Gastroesophageal sphincter (tissue), 3 donors: ENCODE measurements around the gene TRIM59.

Experiments used
- POLR2A ChIP-seq, 2 donors: fragments of 450-650 bp; IDR thresholded peaks; one replicate each; pipeline ENCODE4 v1.6.1; 2017; ENCODE audit warnings: antibody characterized with exemption in 2 of 2, mild to moderate bottlenecking in 2 of 2, moderate library complexity in 1 of 2
- TF ChIP-seq, protein P1 (sequence below), 4 experiments: fragments of 200-600 bp in 2 of 4; fragments of 450-650 bp in 2 of 4; sonication (generic) in 1 of 4; IDR thresholded peaks; one replicate each; pipeline ENCODE4 v1.5.1; 2017 to 2019; ENCODE audit warnings: antibody characterized with exemption in 4 of 4, mild to moderate bottlenecking in 2 of 4, moderate library complexity in 2 of 4

GRCh38 chr3:160458151-160458550 lies 8.6 kb upstream of the TRIM59 start:
- TF ChIP-seq, protein P1, sequence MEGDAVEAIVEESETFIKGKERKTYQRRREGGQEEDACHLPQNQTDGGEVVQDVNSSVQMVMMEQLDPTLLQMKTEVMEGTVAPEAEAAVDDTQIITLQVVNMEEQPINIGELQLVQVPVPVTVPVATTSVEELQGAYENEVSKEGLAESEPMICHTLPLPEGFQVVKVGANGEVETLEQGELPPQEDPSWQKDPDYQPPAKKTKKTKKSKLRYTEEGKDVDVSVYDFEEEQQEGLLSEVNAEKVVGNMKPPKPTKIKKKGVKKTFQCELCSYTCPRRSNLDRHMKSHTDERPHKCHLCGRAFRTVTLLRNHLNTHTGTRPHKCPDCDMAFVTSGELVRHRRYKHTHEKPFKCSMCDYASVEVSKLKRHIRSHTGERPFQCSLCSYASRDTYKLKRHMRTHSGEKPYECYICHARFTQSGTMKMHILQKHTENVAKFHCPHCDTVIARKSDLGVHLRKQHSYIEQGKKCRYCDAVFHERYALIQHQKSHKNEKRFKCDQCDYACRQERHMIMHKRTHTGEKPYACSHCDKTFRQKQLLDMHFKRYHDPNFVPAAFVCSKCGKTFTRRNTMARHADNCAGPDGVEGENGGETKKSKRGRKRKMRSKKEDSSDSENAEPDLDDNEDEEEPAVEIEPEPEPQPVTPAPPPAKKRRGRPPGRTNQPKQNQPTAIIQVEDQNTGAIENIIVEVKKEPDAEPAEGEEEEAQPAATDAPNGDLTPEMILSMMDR (IDR thresholded peaks at IDR 0.05) = no peak
- no peak for TF ChIP-seq POLR2A (IDR thresholded peaks at IDR 0.05)
